Gastrocnemius medialis (tissue), 4 donors: ENCODE results near the gene MRPS18B. TPM values are rescaled to one million over a fixed set of nuclear protein-coding genes. Genes with fewer than 3 reads are reported as not detected.

Experiments
- ATAC-seq, 2 donors: fragments of 150-250 bp; one replicate each; pipeline ENCODE4 v1.9.1; 2016
- DNase-seq, 2 donors: peaks; one replicate each; pipeline ENCODE4 v3.0.0-alpha.2; 2019
- H3K27ac ChIP-seq, 4 donors: fragments of 200-600 bp; sonication (generic); 1 replicate in 1 of 4; 2 replicates in 3 of 4; pipeline ENCODE4 v1.5.1; 2016 to 2018; ENCODE audit warnings: mild to moderate bottlenecking in 2 of 4, moderate library complexity in 1 of 4
- H3K27me3 ChIP-seq, 3 donors: fragments of 200-600 bp; sonication (generic) in 2 of 3; 1 replicate in 1 of 3; 2 replicates in 2 of 3; pipeline versions ENCODE4 v1.5.1 to v1.6.0; 2016 to 2019; ENCODE audit warnings: mild to moderate bottlenecking in 1 of 3, moderate library complexity in 1 of 3
- H3K36me3 ChIP-seq, 2 donors: fragments of 200-600 bp; sonication (generic) in 1 of 2; one replicate each; pipeline ENCODE4 v1.5.1; 2017 to 2018
- H3K4me1 ChIP-seq, 2 donors: fragments of 200-600 bp; sonication (generic) in 1 of 2; one replicate each; pipeline ENCODE4 v1.5.1; 2016 to 2017; ENCODE audit warnings: mild to moderate bottlenecking in 2 of 2
- H3K4me3 ChIP-seq, 4 donors: fragments of 200-600 bp; sonication (generic) in 3 of 4; 1 replicate in 1 of 4; 2 replicates in 3 of 4; pipeline ENCODE4 v1.5.1; 2016 to 2019; ENCODE audit warnings: mild to moderate bottlenecking in 2 of 4
- H3K9me3 ChIP-seq, 3 donors: fragments of 200-600 bp; sonication (generic) in 2 of 3; 1 replicate in 1 of 3; 2 replicates in 2 of 3; pipeline ENCODE4 v1.5.1; 2016 to 2019
- POLR2A ChIP-seq, 2 donors: fragments of 450-650 bp; IDR thresholded peaks; one replicate each; pipeline ENCODE4 v1.6.1; 2017; ENCODE audit warnings: antibody characterized with exemption in 2 of 2, mild to moderate bottlenecking in 2 of 2, moderate library complexity in 2 of 2
- in situ Hi-C, 4 donors: fragments of 200-750 bp; cut with MboI; loops; one replicate each; pipeline versions ENCODE4 v1.15.0 to v1.8.0; 2017; ENCODE audit warnings: low sequenced_read_pairs in 4 of 4
- intact Hi-C: fragments of 100-400 bp; cut with DNase I; formaldehyde crosslinking; loops from one replicate; pipeline ENCODE4 v1.15.1; 2023; ENCODE audit warnings: low total_unique reads
- total RNA-seq, 4 donors: library from RNA; depleted of rRNA; stranded (reverse); fragments of >200 nt; gene quantifications; one replicate each; pipeline versions ENCODE4 v1.1.0 to v1.2.3, GENCODE V29; 2016
- TF ChIP-seq, protein P1 (sequence below), 5 experiments: fragments of 450-650 bp in 3 of 5; fragments of 200-600 bp in 2 of 5; sonication (generic) in 2 of 5; IDR thresholded peaks in 4 of 5; conservative IDR thresholded peaks in 1 of 5; 1 replicate in 4 of 5; 2 replicates in 1 of 5; pipeline ENCODE4 v1.5.1; 2016 to 2019; ENCODE audit warnings: antibody characterized with exemption in 5 of 5, mild to moderate bottlenecking in 3 of 5, moderate library complexity in 3 of 5

The MRPS18B gene
- total RNA-seq, 4 donors from 2014 or later: 155 to 211 (median 167) TPM

DNA sequence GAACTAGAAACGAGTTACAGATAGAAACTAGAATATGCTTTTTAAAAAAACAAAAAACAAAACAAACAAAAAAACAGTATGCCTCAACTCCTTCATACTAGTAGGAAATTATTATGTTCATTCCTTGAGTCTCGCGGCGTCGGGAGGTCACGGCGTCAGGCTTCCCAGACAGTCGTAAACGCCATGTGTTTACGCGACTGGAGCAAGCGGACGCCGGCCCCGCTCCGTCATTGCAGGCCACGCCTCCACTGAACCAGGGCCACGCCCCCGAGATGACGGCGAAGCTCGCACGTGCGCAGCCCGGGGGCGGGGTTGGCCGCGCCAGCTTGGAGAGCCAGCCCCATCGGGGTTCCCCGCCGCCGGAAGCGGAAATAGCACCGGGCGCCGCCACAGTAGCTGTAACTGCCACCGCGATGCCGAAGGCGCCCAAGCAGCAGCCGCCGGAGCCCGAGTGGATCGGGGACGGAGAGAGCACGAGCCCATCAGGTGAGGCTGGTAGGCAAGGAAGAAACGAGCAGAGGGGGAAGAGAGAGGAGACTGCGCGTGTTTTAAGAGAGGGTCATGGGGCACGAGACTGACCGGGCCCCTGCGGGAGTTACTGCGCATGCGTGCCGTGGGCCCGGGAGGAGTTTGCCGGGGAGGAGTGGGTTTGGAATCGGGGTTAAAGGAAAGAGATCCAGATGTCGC is 46.4 kb upstream of the MRPS18B start, which contains the start of gene ABCF1:
Gene ABCF1 (plus strand): TSS at position 368 of the 687 bp plus-strand sequence. CDS start 46 bp downstream, at position 414.
- TF ChIP-seq POLR2A (IDR thresholded peaks at IDR 0.05): peak; percentile 90 to 94
- TF ChIP-seq, protein P1, sequence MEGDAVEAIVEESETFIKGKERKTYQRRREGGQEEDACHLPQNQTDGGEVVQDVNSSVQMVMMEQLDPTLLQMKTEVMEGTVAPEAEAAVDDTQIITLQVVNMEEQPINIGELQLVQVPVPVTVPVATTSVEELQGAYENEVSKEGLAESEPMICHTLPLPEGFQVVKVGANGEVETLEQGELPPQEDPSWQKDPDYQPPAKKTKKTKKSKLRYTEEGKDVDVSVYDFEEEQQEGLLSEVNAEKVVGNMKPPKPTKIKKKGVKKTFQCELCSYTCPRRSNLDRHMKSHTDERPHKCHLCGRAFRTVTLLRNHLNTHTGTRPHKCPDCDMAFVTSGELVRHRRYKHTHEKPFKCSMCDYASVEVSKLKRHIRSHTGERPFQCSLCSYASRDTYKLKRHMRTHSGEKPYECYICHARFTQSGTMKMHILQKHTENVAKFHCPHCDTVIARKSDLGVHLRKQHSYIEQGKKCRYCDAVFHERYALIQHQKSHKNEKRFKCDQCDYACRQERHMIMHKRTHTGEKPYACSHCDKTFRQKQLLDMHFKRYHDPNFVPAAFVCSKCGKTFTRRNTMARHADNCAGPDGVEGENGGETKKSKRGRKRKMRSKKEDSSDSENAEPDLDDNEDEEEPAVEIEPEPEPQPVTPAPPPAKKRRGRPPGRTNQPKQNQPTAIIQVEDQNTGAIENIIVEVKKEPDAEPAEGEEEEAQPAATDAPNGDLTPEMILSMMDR (IDR thresholded peaks at IDR 0.05 in 4 of 5, conservative IDR thresholded peaks at IDR 0.05 in 1 of 5): no peak
- DNase-seq (peak; percentile 96 to 97), ATAC-seq (peak; percentile 91 to 94)
- Histone ChIP-seq H3K27ac (peak within 1 kb of the TSS; percentile 91 to 99 (median 94)), H3K4me3 (peak within 1 kb of the TSS; percentile 72 to 96 (median 78)), H3K9me3 (no peaks in the 10 kb centered on the region), H3K4me1 (peaks cover 31 to 36% of the 10 kb centered on the region in 2 donors), H3K27me3 (no peaks in the 10 kb centered on the region), H3K36me3 (no peaks in the 10 kb centered on the region)
- in situ Hi-C loops (no loop called here), intact Hi-C loops (loop anchor here (1.0 to 2.0 kb wide), 3 partner anchors 15 to 150 kb away; partner anchors contain the start of genes GNL1, MRPS18B, PPP1R10 and TUBB)

DNA sequence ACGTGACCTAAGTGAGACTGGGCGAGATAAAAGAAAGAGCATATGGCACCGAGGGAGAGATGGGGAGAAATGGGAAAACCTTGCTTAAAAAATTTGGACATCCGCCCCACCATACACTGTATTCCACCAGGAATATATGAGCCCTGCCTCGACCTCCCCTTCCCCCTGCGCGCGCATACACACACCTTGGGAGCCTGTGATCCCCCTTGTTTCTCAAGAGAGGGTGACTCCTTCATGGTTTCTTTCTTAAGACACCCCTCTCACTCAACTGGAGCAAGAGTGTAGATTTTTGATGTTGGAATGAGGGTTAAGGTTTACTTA is 45.9 kb upstream of the MRPS18B start:
- Histone ChIP-seq H3K36me3 (peaks cover 0 to 3% of the 10 kb centered on the region in 2 donors), H3K27ac (peak overlapping the region; percentile 91 to 99 (median 94)), H3K4me1 (peaks cover 31 to 36% of the 10 kb centered on the region in 2 donors), H3K4me3 (peak overlapping the region; percentile 72 to 96 (median 78)), H3K9me3 (no peaks in the 10 kb centered on the region), H3K27me3 (no peaks in the 10 kb centered on the region)
- intact Hi-C loops (loop anchor here (1.0 to 2.0 kb wide), 3 partner anchors 15 to 149 kb away; partner anchors contain the start of genes GNL1, MRPS18B, PPP1R10 and TUBB), in situ Hi-C loops (no loop called here)
- ATAC-seq: no peak
- TF ChIP-seq, protein P1 (IDR thresholded peaks at IDR 0.05 in 4 of 5, conservative IDR thresholded peaks at IDR 0.05 in 1 of 5): no peak
- TF ChIP-seq POLR2A (IDR thresholded peaks at IDR 0.05): no peak
- no peak for DNase-seq

DNA sequence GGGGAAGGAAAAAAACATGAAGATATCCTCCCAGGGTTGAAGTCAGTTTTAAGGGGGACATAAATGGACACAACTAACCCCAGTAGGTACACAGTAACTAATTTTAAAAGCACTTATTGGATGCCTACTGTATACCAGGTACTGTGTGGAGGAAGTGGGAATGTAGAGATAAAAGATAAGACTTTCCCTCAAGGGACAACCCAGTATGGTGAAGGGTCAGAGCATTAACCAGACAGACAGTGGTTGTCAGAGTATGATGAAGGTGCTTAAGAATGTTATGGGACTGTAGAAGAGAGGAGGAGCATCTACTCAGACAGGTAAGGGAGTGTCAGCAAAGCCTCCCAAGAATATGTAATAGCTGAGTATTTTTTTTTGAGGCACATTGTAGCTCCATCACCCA is 45.5 kb upstream of the MRPS18B start:
- ATAC-seq (no peak), DNase-seq (no peak)
- Histone ChIP-seq H3K4me1 (peaks cover 31 to 36% of the 10 kb centered on the region in 2 donors), H3K27me3 (no peaks in the 10 kb centered on the region), H3K36me3 (peaks cover 0 to 7% of the 10 kb centered on the region in 2 donors), H3K4me3 (peak overlapping the region; percentile 72 to 96 (median 78)), H3K27ac (peak overlapping the region; percentile 91 to 99 (median 94)), H3K9me3 (no peaks in the 10 kb centered on the region)
- TF ChIP-seq, protein P1 (IDR thresholded peaks at IDR 0.05 in 4 of 5, conservative IDR thresholded peaks at IDR 0.05 in 1 of 5): no peak
- TF ChIP-seq POLR2A (IDR thresholded peaks at IDR 0.05): no peak
- in situ Hi-C loops: no loop called here
- intact Hi-C loops: no loop called here

DNA sequence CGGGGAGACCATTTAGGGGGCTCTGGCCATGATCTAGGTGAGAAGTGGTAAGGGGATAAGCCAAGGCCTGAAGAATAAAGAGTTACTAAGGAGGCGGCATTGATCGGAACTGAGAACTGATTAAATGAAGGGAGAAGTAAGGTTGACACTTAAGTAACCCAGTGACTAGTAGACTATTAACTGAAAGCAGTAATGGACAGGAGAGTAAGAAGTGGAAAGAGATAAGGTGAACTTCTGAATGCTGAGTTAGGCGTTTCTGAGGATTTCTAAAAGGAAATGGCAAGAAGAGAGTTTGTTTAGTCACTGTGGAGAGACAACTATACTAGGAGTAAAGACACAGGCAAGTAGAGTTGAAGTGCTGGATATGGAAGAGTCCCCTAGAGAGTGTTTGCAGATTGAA is 44.5 kb upstream of the MRPS18B start:
- no peak for ATAC-seq
- DNase-seq: no peak
- TF ChIP-seq, protein P1 (IDR thresholded peaks at IDR 0.05 in 4 of 5, conservative IDR thresholded peaks at IDR 0.05 in 1 of 5): no peak
- no peak for TF ChIP-seq POLR2A (IDR thresholded peaks at IDR 0.05)
- H3K9me3 ChIP-seq: no peaks in the 10 kb centered on the region
- peaks cover 31 to 36% of the 10 kb centered on the region in 2 donors for H3K4me1 ChIP-seq
- H3K4me3 ChIP-seq: no peak overlapping the region
- no peak overlapping the region for H3K27ac ChIP-seq
- intact Hi-C loops: no loop called here
- H3K27me3 ChIP-seq: no peaks in the 10 kb centered on the region
- in situ Hi-C loops: no loop called here
- H3K36me3 ChIP-seq: peaks cover 0 to 16% of the 10 kb centered on the region in 2 donors
